ENCODE results near the gene INO80D. TPM values are rescaled to one million over a fixed set of nuclear protein-coding genes. Genes with fewer than 3 reads are reported as not detected.

INO80D gene
- total RNA-seq, 1 donor from 2014 or later, result 21.1 TPM

GRCh38 chr2:205954707-205955106, 131.3 kb downstream of the INO80D start:
- no peak overlapping the region for H3K27ac Mint-ChIP-seq (ENCODE audit: unreplicated experiment)
- Histone ChIP-seq H3K4me3 (ENCODE audit: insufficient read depth, low read depth, low read length) (no peak overlapping the region), H3K9ac (ENCODE audit: low read length) (no peak overlapping the region), H4K20me1 (ENCODE audit: insufficient read depth, low read length) (no peaks in the 10 kb centered on the region), H3K36me3 (ENCODE audit: insufficient read depth, low read length) (no peaks in the 10 kb centered on the region), H3K27me3 (ENCODE audit: insufficient read depth, low read length) (no peaks in the 10 kb centered on the region), H3K27ac (ENCODE audit: low read depth, low read length) (no peak overlapping the region), H3K4me1 (ENCODE audit: insufficient read depth, low read length) (no peaks in the 10 kb centered on the region), H3K9me3 (ENCODE audit: insufficient read depth, low read depth, low read length) (no peaks in the 10 kb centered on the region), H2AFZ (ENCODE audit: low read depth, low read length) (no peak overlapping the region), H3K4me2 (ENCODE audit: low read length) (no peak overlapping the region), H3K79me2 (ENCODE audit: insufficient read depth, low read length) (no peaks in the 10 kb centered on the region)
- DNase-seq (ENCODE audit: low read depth) (no peak), FAIRE-seq (no peak)
- peaks cover 7% of the 10 kb centered on the region for H3K9me3 Mint-ChIP-seq (ENCODE audit: unreplicated experiment)
- TF ChIP-seq EZH2 (IDR thresholded peaks at IDR 0.05; ENCODE audit: insufficient read depth, low read length), result no peak
- TF ChIP-seq CTCF (IDR thresholded peaks at IDR 0.05; ENCODE audit: insufficient read depth, low read depth, low read length), result no peak
- peaks cover 2% of the 10 kb centered on the region for H3K36me3 Mint-ChIP-seq (ENCODE audit: low read depth, unreplicated experiment)
- peaks cover 9% of the 10 kb centered on the region for H3K27me3 Mint-ChIP-seq (ENCODE audit: low read depth, unreplicated experiment)
- H3K4me3 Mint-ChIP-seq (ENCODE audit: unreplicated experiment), result no peak overlapping the region
- no peaks in the 10 kb centered on the region for H3K4me1 Mint-ChIP-seq (ENCODE audit: low read depth, unreplicated experiment)

- Histone ChIP-seq H2AFZ (ENCODE audit: low read depth, low read length) (no peak overlapping the region), H4K20me1 (ENCODE audit: insufficient read depth, low read length) (no peaks in the 10 kb centered on the region), H3K27me3 (ENCODE audit: insufficient read depth, low read length) (no peaks in the 10 kb centered on the region), H3K4me1 (ENCODE audit: insufficient read depth, low read length) (no peaks in the 10 kb centered on the region), H3K9me3 (ENCODE audit: insufficient read depth, low read depth, low read length) (no peaks in the 10 kb centered on the region), H3K36me3 (ENCODE audit: insufficient read depth, low read length) (no peaks in the 10 kb centered on the region), H3K9ac (ENCODE audit: low read length) (no peak overlapping the region), H3K27ac (ENCODE audit: low read depth, low read length) (no peak overlapping the region), H3K79me2 (ENCODE audit: insufficient read depth, low read length) (no peaks in the 10 kb centered on the region), H3K4me3 (ENCODE audit: insufficient read depth, low read depth, low read length) (no peak overlapping the region), H3K4me2 (ENCODE audit: low read length) (no peak overlapping the region)
- Mint-ChIP-seq H3K9me3 (ENCODE audit: unreplicated experiment) (peaks cover 7% of the 10 kb centered on the region), H3K4me3 (ENCODE audit: unreplicated experiment) (no peak overlapping the region), H3K36me3 (ENCODE audit: low read depth, unreplicated experiment) (peaks cover 2% of the 10 kb centered on the region), H3K27me3 (ENCODE audit: low read depth, unreplicated experiment) (peaks cover 9% of the 10 kb centered on the region), H3K27ac (ENCODE audit: unreplicated experiment) (no peak overlapping the region), H3K4me1 (ENCODE audit: low read depth, unreplicated experiment) (no peaks in the 10 kb centered on the region)
- DNase-seq (ENCODE audit: low read depth) (no peak), FAIRE-seq (no peak)
- TF ChIP-seq CTCF (IDR thresholded peaks at IDR 0.05; ENCODE audit: insufficient read depth, low read depth, low read length) (no peak), EZH2 (IDR thresholded peaks at IDR 0.05; ENCODE audit: insufficient read depth, low read length) (no peak)
Observed at GRCh38 chr2:205952282-205952681, 133.7 kb downstream of the INO80D start.

- no peaks in the 10 kb centered on the region for H3K4me1 ChIP-seq (ENCODE audit: insufficient read depth, low read length)
- H3K9ac ChIP-seq (ENCODE audit: low read length), result no peak overlapping the region
- no peaks in the 10 kb centered on the region for H4K20me1 ChIP-seq (ENCODE audit: insufficient read depth, low read length)
- H3K36me3 ChIP-seq (ENCODE audit: insufficient read depth, low read length), result no peaks in the 10 kb centered on the region
- no peak overlapping the region for H3K4me2 ChIP-seq (ENCODE audit: low read length)
- Mint-ChIP-seq H3K4me1 (ENCODE audit: low read depth, unreplicated experiment) (peaks cover 10% of the 10 kb centered on the region), H3K27ac (ENCODE audit: unreplicated experiment) (no peak overlapping the region), H3K36me3 (ENCODE audit: low read depth, unreplicated experiment) (no peaks in the 10 kb centered on the region), H3K27me3 (ENCODE audit: low read depth, unreplicated experiment) (peaks cover 2% of the 10 kb centered on the region), H3K9me3 (ENCODE audit: unreplicated experiment) (peaks cover 2% of the 10 kb centered on the region), H3K4me3 (ENCODE audit: unreplicated experiment) (no peak overlapping the region)
- H3K27me3 ChIP-seq (ENCODE audit: insufficient read depth, low read length), result no peaks in the 10 kb centered on the region
- TF ChIP-seq EZH2 (IDR thresholded peaks at IDR 0.05; ENCODE audit: insufficient read depth, low read length), result no peak
- TF ChIP-seq CTCF (IDR thresholded peaks at IDR 0.05; ENCODE audit: insufficient read depth, low read depth, low read length), result no peak
- no peak overlapping the region for H2AFZ ChIP-seq (ENCODE audit: low read depth, low read length)
- H3K4me3 ChIP-seq (ENCODE audit: insufficient read depth, low read depth, low read length), result no peak overlapping the region
- no peak for DNase-seq (ENCODE audit: low read depth)
- FAIRE-seq, result no peak
- H3K27ac ChIP-seq (ENCODE audit: low read depth, low read length), result no peak overlapping the region
- no peaks in the 10 kb centered on the region for H3K79me2 ChIP-seq (ENCODE audit: insufficient read depth, low read length)
- H3K9me3 ChIP-seq (ENCODE audit: insufficient read depth, low read depth, low read length), result no peaks in the 10 kb centered on the region
Observed at GRCh38 chr2:205948883-205949282, 137.1 kb downstream of the INO80D start.

Data from astrocyte (in vitro differentiated cells and primary cell).